GM15510 (cell line): ENCODE measurements around the gene RRAS2.

Source experiments
- POLR2A ChIP-seq: IDR thresholded peaks from 3 replicates; pipeline ENCODE4 v1.6.1; 2011; ENCODE audit warnings: borderline replicate concordance; ENCODE audit not compliant: insufficient read length; ENCODE audit errors: extremely low read depth

The RRAS2 gene

GRCh38 chr11:14329702-14330101 lies 29.3 kb downstream of the RRAS2 start:
- TF ChIP-seq POLR2A: no peak

DNA sequence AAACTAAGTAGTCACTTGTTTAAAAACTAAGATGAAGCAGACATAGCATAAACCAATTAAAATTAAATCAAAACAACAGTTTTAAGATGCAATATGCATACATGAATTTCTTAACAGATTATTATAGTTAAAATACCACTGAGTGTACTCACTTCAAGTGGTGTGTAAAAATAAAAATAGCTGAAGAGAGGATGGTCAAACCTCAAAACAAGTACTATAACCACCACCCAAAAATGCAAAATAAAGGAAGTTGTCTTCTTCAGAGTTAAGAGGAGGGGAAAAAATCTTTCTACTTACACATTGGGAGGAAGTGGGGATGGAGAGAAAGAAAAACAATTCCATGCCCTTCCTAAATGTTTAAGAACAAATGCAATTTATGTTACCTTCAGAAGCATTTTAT lies 31.9 kb downstream of the RRAS2 start:
- TF ChIP-seq POLR2A: no peak

GRCh38 chr11:14323118-14323676 lies 35.8 kb downstream of the RRAS2 start:
- TF ChIP-seq POLR2A: no peak

DNA sequence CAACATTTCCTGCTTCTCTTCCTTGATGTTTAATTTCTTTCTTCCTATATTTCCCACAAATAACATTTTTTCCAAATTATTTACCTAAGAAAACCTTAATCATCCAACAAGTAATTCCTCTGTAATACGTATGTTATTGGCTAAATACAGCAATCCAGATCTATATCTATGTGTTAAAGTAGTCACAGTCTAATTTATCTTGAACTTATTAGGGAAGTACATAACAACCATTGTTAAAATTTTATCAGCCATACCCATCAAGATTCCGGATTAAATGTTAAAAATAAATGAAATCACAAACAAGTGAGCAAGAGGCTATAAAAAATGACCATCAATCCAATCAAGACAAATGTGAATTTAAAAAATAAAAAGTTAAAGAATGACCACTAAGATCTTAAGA lies 36.5 kb downstream of the RRAS2 start:
- TF ChIP-seq POLR2A: no peak

DNA sequence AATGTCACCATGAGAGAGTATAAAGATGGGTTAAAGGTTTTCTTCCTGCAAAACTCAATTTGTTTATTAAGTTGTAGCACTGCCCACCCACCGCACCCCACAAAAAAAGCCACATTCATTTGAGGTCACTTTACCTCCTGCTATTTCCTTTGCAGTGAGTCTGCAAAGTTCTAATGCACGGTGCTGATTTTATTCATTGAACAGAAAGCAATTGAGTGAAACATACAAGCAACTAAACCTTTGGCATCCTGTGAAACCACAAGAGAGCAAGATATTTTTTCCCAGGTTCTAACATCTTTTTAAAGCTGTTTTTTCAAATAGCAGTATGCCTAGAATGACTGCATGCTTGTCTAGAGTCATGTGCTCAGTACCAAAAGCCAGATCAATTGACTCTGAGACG lies 39.0 kb downstream of the RRAS2 start:
- TF ChIP-seq POLR2A: no peak

DNA sequence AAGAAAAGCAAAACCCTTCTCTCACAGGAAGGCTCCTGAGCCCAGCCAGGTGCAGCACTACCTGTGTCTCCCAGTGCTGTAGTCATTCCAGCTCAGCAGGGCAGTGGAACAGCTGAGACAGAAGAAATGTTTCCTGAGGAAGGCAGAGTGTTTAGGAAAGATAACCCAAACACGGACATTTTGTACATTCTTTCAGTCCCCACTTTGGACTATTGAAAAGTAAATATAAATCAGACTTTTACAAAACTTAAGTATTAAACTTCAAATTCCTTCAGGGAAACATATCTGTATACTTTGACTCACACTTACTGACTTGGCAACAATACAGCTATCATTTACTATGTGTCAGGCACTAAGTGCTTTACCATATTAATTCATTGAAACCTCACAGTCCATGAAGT lies 40.4 kb downstream of the RRAS2 start:
- TF ChIP-seq POLR2A: no peak

- TF ChIP-seq POLR2A: no peak
Measured at GRCh38 chr11:14317659-14318325, 41.2 kb downstream of the RRAS2 start.

DNA sequence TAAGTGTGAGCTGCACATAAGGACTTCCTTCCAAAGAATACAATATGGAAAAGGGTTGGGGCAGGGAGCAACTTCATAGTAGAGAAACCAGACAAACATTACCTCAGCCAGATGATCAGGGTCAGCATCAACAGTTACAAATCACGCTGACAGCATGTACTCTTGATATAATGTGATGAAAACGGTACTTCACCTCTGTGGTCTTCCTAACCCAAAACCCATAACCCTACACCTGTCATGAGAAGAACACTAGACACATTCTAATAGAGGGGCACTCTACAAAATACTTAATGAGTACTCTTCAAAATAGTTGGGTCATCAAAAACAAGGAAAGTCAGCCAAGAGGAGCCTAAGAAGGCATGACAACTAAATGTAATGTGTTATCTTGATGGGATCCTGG lies 43.9 kb downstream of the RRAS2 start:
- no peak for TF ChIP-seq POLR2A

DNA sequence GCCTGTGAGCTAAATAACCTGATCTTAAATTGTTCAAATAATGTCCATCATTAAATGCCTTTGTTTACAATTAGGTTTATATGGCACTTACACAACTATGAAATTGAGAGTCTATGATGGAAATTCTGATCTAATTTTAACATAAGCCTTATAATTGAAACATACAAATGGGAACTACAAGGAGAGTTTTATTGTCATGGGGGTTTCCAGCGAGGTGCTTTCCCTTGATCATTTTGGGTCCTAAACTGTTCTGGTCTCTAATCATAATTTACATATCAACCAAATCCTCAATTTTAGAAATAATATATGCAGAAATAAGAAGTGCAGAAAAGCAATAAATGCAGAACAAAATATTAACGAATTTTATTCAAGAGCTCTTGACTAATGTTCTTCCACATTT lies 44.9 kb downstream of the RRAS2 start:
- no peak for TF ChIP-seq POLR2A

DNA sequence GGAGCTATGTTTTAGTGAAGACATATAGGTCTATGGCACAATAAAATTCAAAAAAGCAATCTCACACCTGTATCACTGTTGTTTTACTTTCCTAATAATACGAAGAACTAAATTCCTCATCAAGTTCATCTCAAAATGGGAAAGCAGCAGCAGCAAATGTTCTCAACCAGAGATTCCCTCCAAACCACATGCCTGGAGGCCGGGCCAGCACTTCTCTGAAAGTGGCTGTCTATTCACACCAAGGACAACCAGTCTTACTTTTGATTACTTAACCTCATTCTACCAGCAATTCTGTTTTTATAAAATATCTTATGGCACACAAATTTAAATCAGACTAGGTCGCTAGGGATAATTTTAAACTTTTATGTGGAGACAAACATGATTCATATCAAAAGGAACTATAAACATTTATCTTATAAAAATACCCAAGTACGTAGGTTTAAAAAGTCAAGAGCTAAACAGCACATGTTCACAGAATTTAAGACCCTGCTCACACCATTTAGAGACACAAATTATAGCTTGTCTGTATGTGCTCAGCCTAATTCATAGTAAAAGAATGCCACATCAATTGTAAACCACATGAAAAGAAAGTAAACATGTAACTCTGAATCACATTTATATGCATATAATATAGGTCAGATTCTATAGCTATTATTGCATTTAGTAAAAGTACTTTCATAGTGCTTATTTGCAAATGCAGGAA lies 46.1 kb downstream of the RRAS2 start:
- TF ChIP-seq POLR2A: no peak

DNA sequence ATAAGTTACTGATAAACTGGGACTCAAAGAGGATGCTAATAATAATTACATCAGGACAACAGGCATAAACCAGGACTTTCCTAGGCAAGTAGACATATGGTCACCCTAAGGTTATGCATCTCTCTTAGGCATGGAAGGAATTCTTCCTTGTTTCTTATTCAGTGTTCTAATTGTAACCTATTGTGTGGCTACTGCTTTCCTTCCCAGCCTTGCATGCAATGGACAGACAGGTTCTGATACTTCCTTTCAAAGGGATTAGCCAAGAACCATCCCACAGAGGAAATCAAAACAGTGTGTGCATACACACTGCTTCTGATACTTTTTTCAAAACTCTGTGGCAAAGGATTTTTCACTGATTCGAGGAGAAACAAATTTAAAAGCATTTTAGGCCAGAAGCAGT lies 48.3 kb downstream of the RRAS2 start:
- no peak for TF ChIP-seq POLR2A

- TF ChIP-seq POLR2A: no peak
Measured at GRCh38 chr11:14309425-14310192, 49.4 kb downstream of the RRAS2 start.

DNA sequence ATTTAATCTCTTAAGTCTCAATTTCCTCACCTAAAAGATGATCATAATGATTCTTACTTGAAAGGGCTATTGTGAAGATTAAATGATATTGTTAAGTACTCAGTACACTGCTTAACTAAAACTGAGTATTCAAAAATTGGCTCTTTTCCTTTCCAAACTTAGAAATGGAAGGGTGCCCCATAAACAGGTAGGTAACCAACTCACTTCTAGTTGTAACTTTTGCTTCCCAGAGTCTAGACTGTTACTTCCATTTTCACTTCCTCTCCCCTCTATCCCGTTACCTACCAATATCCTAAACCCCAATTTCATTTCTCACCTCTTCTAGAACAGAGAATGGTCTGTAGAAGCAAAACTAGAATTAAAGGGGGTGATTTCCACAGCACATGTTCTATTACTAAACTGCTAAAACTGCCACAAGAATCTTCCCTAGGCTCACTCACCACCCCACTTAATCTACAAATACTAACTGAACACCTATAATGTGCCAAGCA lies 50.0 kb downstream of the RRAS2 start:
- no peak for TF ChIP-seq POLR2A

- no peak for TF ChIP-seq POLR2A
Measured at GRCh38 chr11:14308114-14308896, 50.7 kb downstream of the RRAS2 start.
